Astrocyte (in vitro differentiated cells and primary cell): ENCODE results near the gene CASKIN2.

Source experiments
- CTCF ChIP-seq: IDR thresholded peaks from 2 replicates; pipeline ENCODE4 v1.5.1; 2011; ENCODE audit warnings: low read depth, mild to moderate bottlenecking, inconsistent platforms, low read length, moderate library complexity; ENCODE audit not compliant: insufficient read depth
- EZH2 ChIP-seq: IDR thresholded peaks from 2 replicates; pipeline ENCODE4 v1.6.1; 2012; ENCODE audit warnings: mild to moderate bottlenecking, low read length, inconsistent platforms; ENCODE audit not compliant: insufficient read depth

DNA sequence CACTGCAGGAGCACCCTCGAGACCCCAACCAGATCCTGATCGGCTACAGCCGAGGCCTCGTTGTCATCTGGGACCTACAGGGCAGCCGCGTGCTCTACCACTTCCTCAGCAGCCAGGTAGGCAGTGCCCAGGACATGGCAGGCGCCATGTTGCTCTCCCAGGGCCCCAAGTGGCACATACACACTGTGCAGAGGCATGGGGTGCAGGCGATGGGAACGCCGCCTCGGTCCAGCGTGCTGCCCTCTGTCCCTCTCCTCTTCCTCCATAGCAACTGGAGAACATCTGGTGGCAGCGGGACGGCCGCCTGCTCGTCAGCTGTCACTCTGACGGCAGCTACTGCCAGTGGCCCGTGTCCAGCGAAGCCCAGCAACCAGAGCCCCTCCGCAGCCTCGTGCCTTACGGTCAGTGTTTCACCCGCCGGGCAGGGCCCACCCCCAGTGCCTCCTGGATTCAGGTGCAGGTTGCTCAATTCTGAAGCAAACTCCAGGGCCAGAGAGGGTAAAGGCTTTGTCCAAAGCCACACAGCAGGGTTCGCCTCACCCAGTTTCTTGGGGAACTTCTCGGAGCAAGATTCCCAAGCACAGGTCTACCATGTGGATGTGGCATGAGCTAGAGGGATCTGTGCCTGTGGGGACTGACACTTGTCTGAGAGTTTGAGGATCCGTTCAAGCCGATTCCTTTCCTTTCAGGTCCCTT lies 47.9 kb upstream of the CASKIN2 start:
- no peak for TF ChIP-seq EZH2
- TF ChIP-seq CTCF = no peak
